Liver (tissue), 9 donors: ENCODE results near the gene MKRN2. TPM values are rescaled to one million over a fixed set of nuclear protein-coding genes. Genes with fewer than 3 reads are reported as not detected.
A peak's percentile ranks its signal among the peaks of the same experiment; 100 is the strongest.

Experiments used
- DNase-seq: peaks from one replicate; pipeline ENCODE4 v3.0.0-alpha.2; 2017; ENCODE audit warnings: low spot score
- H3K27ac ChIP-seq, 2 donors: one replicate each; pipeline ENCODE4 v1.7.0; 2013; ENCODE audit warnings: inconsistent platforms in 2 of 2, low read length in 2 of 2, control low read depth in 1 of 2, low read depth in 1 of 2, mild to moderate bottlenecking in 1 of 2
- H3K27me3 ChIP-seq, 4 donors: one replicate each; pipeline versions ENCODE4 v1.6.1 to v1.7.0; 2013; ENCODE audit warnings: low read length in 3 of 4, inconsistent platforms in 1 of 4, mild to moderate bottlenecking in 1 of 4, moderate library complexity in 1 of 4; ENCODE audit not compliant: control insufficient read depth in 4 of 4, insufficient read depth in 4 of 4
- H3K36me3 ChIP-seq, 4 donors: one replicate each; pipeline versions ENCODE4 v1.6.1 to v1.7.0; 2013; ENCODE audit warnings: low read length in 3 of 4, mild to moderate bottlenecking in 3 of 4, low read depth in 1 of 4, moderate library complexity in 1 of 4; ENCODE audit not compliant: control insufficient read depth in 4 of 4, insufficient read depth in 3 of 4
- H3K4me1 ChIP-seq, 4 donors: one replicate each; pipeline versions ENCODE4 v1.6.1 to v1.7.0; 2013; ENCODE audit warnings: low read length in 3 of 4, mild to moderate bottlenecking in 3 of 4, moderate library complexity in 1 of 4; ENCODE audit not compliant: control insufficient read depth in 4 of 4, insufficient read depth in 4 of 4
- H3K4me3 ChIP-seq, 3 donors: one replicate each; pipeline versions ENCODE4 v1.6.1 to v1.7.0; 2013; ENCODE audit warnings: low read length in 3 of 3, control low read depth in 1 of 3, low read depth in 1 of 3, mild to moderate bottlenecking in 1 of 3
- H3K9ac ChIP-seq, 2 donors: one replicate each; pipeline ENCODE4 v1.7.0; 2013; ENCODE audit warnings: low read length in 2 of 2, mild to moderate bottlenecking in 2 of 2, moderate library complexity in 2 of 2, control low read depth in 1 of 2, low read depth in 1 of 2
- H3K9me3 ChIP-seq, 4 donors: one replicate each; pipeline versions ENCODE4 v1.6.1 to v1.7.0; 2013; ENCODE audit warnings: low read length in 3 of 4; ENCODE audit not compliant: control insufficient read depth in 4 of 4
- EGR1 ChIP-seq, 2 donors: IDR thresholded peaks; 2 replicates each; pipeline ENCODE4 v1.6.1; 2016 to 2018; ENCODE audit warnings: antibody characterized with exemption in 2 of 2, low read depth in 2 of 2
- FOXA2 ChIP-seq: IDR thresholded peaks from 2 replicates; pipeline ENCODE4 v1.6.1; 2016; ENCODE audit warnings: antibody characterized with exemption
- HNF4A ChIP-seq, 2 donors: conservative IDR thresholded peaks; 2 replicates each; pipeline ENCODE4 v1.6.1; 2016; ENCODE audit warnings: antibody characterized with exemption in 2 of 2, mild to moderate bottlenecking in 2 of 2
- MAX ChIP-seq: IDR thresholded peaks from 2 replicates; pipeline ENCODE4 v1.6.1; 2016; ENCODE audit warnings: antibody characterized with exemption
- NR2F2 ChIP-seq: IDR thresholded peaks from 2 replicates; pipeline ENCODE4 v1.6.1; 2016; ENCODE audit warnings: antibody characterized with exemption
- RAD21 ChIP-seq, 2 donors: IDR thresholded peaks; 2 replicates each; pipeline ENCODE4 v1.6.1; 2016; ENCODE audit warnings: antibody characterized with exemption in 2 of 2, mild to moderate bottlenecking in 2 of 2
- REST ChIP-seq: IDR thresholded peaks from 2 replicates; pipeline ENCODE4 v1.6.1; 2016; ENCODE audit warnings: antibody characterized with exemption, mild to moderate bottlenecking
- RXRA ChIP-seq, 2 donors: IDR thresholded peaks; 2 replicates each; pipeline ENCODE4 v1.6.1; 2017 to 2018; ENCODE audit warnings: antibody characterized with exemption in 2 of 2, mild to moderate bottlenecking in 1 of 2
- SP1 ChIP-seq: IDR thresholded peaks from 2 replicates; pipeline ENCODE4 v1.6.1; 2018; ENCODE audit warnings: antibody characterized with exemption, mild to moderate bottlenecking
- TAF1 ChIP-seq: conservative IDR thresholded peaks from 2 replicates; pipeline ENCODE4 v1.6.1; 2016; ENCODE audit warnings: antibody characterized with exemption, mild to moderate bottlenecking
- YY1 ChIP-seq: IDR thresholded peaks from 2 replicates; pipeline ENCODE4 v1.6.1; 2016; ENCODE audit warnings: antibody characterized with exemption, mild to moderate bottlenecking
- WGBS: extraction: QIAGEN DNeasy Blood & Tissue Kit; methylation state at CpG from one replicate; pipeline ENCODE4 v1.1.7; 2013; 5-methylcytosine and 5-hydroxymethylcytosine counted together
- polyA plus RNA-seq, 2 donors: library from polyadenylated mRNA; stranded (reverse) in 1 of 2; unstranded in 1 of 2; fragments of 200-250 nt in 1 of 2; fragments of >200 nt in 1 of 2; fragmentation: Nextera tagmentation in 1 of 2; extraction: Ambion mirVana in 1 of 2; gene quantifications; one replicate each; pipeline versions ENCODE4 v1.2.1 to v1.2.3, GENCODE V29; 2013 to 2015
- total RNA-seq, 2 donors: library from RNA; depleted of rRNA; stranded (reverse); fragments of >200 nt; gene quantifications; one replicate each; pipeline ENCODE4 v1.2.3, GENCODE V29; 2014
- TF ChIP-seq, protein P1 (sequence below): fragments of 150-350 bp; IDR thresholded peaks from 2 replicates; pipeline ENCODE4 v1.5.1; 2017; ENCODE audit warnings: improper control_type of control experiment, low read depth, low read length; ENCODE audit not compliant: missing input control
- TF ChIP-seq, protein P2 (sequence below): IDR thresholded peaks from 2 replicates; pipeline ENCODE4 v1.6.1; 2016; ENCODE audit warnings: antibody characterized with exemption
- donor health status: healthy.
- donor health status: healthy.
- donor health status: healthy.
- donor health status: healthy.
- donor health status: healthy.

Gene MKRN2
- total and polyA plus RNA-seq, 4 donors = 6.1 to 17.3 (median 11.7) TPM

- peaks cover 0 to 8% (median 4%) of the 10 kb centered on the region in 4 donors for H3K36me3 ChIP-seq
- H3K9ac ChIP-seq = no peak overlapping the region
- 94% methylated on average over 6 of the region's 6 CpGs for WGBS
- H3K4me3 ChIP-seq = no peak overlapping the region
- H3K27me3 ChIP-seq = no peaks in the 10 kb centered on the region
- DNase-seq = no peak
- no peak overlapping the region for H3K27ac ChIP-seq
- H3K9me3 ChIP-seq = no peaks in the 10 kb centered on the region
- peaks cover 0 to 4% (median 0%) of the 10 kb centered on the region in 4 donors for H3K4me1 ChIP-seq
- no peak for TF ChIP-seq EGR1 (IDR thresholded peaks at IDR 0.05; ENCODE audit: low read depth in 2 of 2)
- TF ChIP-seq YY1 = no peak
- no peak for TF ChIP-seq HNF4A (conservative IDR thresholded peaks at IDR 0.05)
- TF ChIP-seq, protein P1, sequence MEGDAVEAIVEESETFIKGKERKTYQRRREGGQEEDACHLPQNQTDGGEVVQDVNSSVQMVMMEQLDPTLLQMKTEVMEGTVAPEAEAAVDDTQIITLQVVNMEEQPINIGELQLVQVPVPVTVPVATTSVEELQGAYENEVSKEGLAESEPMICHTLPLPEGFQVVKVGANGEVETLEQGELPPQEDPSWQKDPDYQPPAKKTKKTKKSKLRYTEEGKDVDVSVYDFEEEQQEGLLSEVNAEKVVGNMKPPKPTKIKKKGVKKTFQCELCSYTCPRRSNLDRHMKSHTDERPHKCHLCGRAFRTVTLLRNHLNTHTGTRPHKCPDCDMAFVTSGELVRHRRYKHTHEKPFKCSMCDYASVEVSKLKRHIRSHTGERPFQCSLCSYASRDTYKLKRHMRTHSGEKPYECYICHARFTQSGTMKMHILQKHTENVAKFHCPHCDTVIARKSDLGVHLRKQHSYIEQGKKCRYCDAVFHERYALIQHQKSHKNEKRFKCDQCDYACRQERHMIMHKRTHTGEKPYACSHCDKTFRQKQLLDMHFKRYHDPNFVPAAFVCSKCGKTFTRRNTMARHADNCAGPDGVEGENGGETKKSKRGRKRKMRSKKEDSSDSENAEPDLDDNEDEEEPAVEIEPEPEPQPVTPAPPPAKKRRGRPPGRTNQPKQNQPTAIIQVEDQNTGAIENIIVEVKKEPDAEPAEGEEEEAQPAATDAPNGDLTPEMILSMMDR = no peak
Observed at GRCh38 chr3:12518261-12519028, 38.4 kb upstream of the MKRN2 start.

- peaks cover 0 to 8% (median 4%) of the 10 kb centered on the region in 4 donors for H3K36me3 ChIP-seq
- WGBS = 98% methylated on average over 2 of the region's 2 CpGs
- DNase-seq = no peak
Observed at GRCh38 chr3:12521010-12521409, 35.9 kb upstream of the MKRN2 start.

GRCh38 chr3:12522721-12523120 is 34.2 kb upstream of the MKRN2 start:
- H3K9me3 ChIP-seq = no peaks in the 10 kb centered on the region
- no peak overlapping the region for H3K9ac ChIP-seq
- WGBS = 94% methylated on average over 1 of the region's 1 CpG
- TF ChIP-seq, protein P2, sequence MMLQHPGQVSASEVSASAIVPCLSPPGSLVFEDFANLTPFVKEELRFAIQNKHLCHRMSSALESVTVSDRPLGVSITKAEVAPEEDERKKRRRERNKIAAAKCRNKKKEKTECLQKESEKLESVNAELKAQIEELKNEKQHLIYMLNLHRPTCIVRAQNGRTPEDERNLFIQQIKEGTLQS = no peak
- TF ChIP-seq YY1 (no peak), MAX (no peak), FOXA2 (no peak), EGR1 (IDR thresholded peaks at IDR 0.05; ENCODE audit: low read depth in 2 of 2) (no peak), NR2F2 (peak; percentile 16)
- DNase-seq = no peak
- peaks cover 0 to 4% (median 0%) of the 10 kb centered on the region in 4 donors for H3K4me1 ChIP-seq
- peaks cover 0 to 11% (median 7%) of the 10 kb centered on the region in 4 donors for H3K36me3 ChIP-seq
- no peak overlapping the region for H3K27ac ChIP-seq
- H3K27me3 ChIP-seq = no peaks in the 10 kb centered on the region
- H3K4me3 ChIP-seq = no peak overlapping the region

More at GRCh38 chr3:12521010-12521409, 35.9 kb upstream of the MKRN2 start:
- no peaks in the 10 kb centered on the region for H3K27me3 ChIP-seq
- no peak overlapping the region for H3K4me3 ChIP-seq
- peaks cover 0 to 4% (median 0%) of the 10 kb centered on the region in 4 donors for H3K4me1 ChIP-seq
- H3K9ac ChIP-seq = no peak overlapping the region
- no peak for TF ChIP-seq EGR1 (IDR thresholded peaks at IDR 0.05; ENCODE audit: low read depth in 2 of 2)
- H3K27ac ChIP-seq = no peak overlapping the region
- no peaks in the 10 kb centered on the region for H3K9me3 ChIP-seq

DNA sequence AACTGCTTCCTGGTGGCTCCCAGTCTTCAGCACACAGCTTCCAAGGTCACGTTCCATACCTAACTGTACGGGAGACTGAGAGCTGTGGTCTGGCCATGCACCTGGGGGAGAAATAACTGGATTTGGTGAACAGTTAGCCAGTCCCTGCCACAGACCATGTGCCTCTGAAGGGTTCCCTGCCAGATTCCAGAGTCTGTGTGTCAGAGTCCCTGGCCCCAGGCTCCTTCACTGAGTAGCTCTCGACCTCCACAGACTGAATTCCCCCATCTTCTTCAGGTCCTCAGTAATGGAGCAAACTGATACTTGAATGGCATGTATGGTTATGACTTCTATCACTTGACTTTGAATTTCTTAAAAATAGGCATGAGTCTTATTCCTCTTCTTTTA is 29.1 kb upstream of the MKRN2 start:
- Histone ChIP-seq H3K4me3 (no peak overlapping the region), H3K4me1 (no peaks in the 10 kb centered on the region), H3K9me3 (no peaks in the 10 kb centered on the region), H3K9ac (no peak overlapping the region), H3K36me3 (peaks cover 2 to 27% (median 12%) of the 10 kb centered on the region in 4 donors), H3K27me3 (no peaks in the 10 kb centered on the region), H3K27ac (no peak overlapping the region)
- DNase-seq = no peak
- WGBS = 95% methylated on average over 3 of the region's 3 CpGs
- no peak for TF ChIP-seq SP1
- TF ChIP-seq REST = no peak
- TF ChIP-seq RXRA (IDR thresholded peaks at IDR 0.05) = no peak
- TF ChIP-seq TAF1 = no peak
- no peak for TF ChIP-seq NR2F2
- TF ChIP-seq RAD21 (IDR thresholded peaks at IDR 0.05) = no peak
- no peak for TF ChIP-seq YY1
- no peak for TF ChIP-seq HNF4A (conservative IDR thresholded peaks at IDR 0.05)
- TF ChIP-seq, protein P1 = no peak
